Fibroblast of the aortic adventitia (primary cell): ENCODE measurements around the gene PRC1. TPM values are rescaled to one million over a fixed set of nuclear protein-coding genes. Genes with fewer than 3 reads are reported as not detected.
A peak's percentile ranks its signal among the peaks of the same experiment; 100 is the strongest.

Source experiments
- DNase-seq: peaks from one replicate; pipeline ENCODE4 v3.0.0-alpha.2; 2010; ENCODE audit warnings: low read depth
- H3K4me3 ChIP-seq: 2 replicates; pipeline ENCODE4 v1.5.1; 2011; ENCODE audit warnings: low read depth, mild to moderate bottlenecking, control low read depth, low read length, moderate library complexity
- total RNA-seq: library from RNA; depleted of rRNA; stranded (reverse); fragments of >200 nt; gene quantifications from 2 replicates; pipeline ENCODE4 v1.2.3, GENCODE V29; 2012; ENCODE audit warnings: low replicate concordance
- TF ChIP-seq, protein P1 (sequence below): IDR thresholded peaks from 2 replicates; pipeline ENCODE4 v1.5.1; 2011; ENCODE audit warnings: mild to moderate bottlenecking, low read length, control low read depth, inconsistent platforms; ENCODE audit not compliant: insufficient read depth

PRC1 gene, protein sequence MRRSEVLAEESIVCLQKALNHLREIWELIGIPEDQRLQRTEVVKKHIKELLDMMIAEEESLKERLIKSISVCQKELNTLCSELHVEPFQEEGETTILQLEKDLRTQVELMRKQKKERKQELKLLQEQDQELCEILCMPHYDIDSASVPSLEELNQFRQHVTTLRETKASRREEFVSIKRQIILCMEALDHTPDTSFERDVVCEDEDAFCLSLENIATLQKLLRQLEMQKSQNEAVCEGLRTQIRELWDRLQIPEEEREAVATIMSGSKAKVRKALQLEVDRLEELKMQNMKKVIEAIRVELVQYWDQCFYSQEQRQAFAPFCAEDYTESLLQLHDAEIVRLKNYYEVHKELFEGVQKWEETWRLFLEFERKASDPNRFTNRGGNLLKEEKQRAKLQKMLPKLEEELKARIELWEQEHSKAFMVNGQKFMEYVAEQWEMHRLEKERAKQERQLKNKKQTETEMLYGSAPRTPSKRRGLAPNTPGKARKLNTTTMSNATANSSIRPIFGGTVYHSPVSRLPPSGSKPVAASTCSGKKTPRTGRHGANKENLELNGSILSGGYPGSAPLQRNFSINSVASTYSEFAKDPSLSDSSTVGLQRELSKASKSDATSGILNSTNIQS
- 10.7 and 109 TPM in 2 replicates for total RNA-seq

DNA sequence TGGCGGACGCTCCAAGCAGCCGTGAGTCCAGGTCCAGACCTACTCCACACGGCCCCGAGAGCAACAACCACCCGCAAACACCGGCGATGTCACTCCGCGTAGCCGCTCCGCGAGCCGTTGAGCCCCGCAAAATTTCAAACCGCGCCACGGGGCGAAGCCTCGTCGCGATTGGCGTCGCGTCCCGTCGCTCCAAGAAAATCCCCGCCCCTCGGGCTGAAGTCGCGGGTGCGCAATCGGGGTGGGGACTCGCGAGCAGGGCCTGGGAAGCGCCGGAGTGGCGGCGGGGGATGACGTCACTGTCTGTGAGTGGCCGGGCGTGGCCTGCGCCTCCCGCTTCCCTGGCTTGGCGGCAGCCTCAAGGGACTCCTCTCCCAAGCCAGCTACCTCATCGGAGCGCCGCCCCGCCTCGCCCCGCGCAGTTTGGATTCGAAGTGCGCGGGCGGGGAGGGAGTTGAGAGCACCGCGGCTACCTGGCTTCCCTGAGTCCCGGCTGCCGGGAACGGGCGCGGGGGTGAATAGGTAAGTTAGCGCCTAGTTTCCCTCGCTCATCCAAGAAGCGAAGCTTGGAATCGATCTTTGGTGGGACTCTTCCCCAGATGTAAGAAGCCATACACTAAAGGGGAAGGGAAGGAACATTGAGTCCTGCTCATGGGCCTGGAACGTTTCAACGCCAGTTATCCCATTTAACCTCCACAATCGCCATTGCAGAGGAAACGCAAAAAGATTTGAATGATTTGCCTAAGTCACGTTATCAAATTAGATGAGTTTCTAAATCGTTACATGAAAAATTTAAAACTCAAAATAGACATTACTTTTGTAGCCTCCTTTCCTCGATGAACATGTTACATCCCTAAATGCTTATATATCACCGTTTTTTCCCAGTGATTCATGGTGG is at the start of gene PRC1:
Gene PRC1, minus strand, starts transcription at position 119 of the 895 bp plus-strand sequence. Its CDS starts 118 bp downstream, at position 1.
- TF ChIP-seq, protein P1, sequence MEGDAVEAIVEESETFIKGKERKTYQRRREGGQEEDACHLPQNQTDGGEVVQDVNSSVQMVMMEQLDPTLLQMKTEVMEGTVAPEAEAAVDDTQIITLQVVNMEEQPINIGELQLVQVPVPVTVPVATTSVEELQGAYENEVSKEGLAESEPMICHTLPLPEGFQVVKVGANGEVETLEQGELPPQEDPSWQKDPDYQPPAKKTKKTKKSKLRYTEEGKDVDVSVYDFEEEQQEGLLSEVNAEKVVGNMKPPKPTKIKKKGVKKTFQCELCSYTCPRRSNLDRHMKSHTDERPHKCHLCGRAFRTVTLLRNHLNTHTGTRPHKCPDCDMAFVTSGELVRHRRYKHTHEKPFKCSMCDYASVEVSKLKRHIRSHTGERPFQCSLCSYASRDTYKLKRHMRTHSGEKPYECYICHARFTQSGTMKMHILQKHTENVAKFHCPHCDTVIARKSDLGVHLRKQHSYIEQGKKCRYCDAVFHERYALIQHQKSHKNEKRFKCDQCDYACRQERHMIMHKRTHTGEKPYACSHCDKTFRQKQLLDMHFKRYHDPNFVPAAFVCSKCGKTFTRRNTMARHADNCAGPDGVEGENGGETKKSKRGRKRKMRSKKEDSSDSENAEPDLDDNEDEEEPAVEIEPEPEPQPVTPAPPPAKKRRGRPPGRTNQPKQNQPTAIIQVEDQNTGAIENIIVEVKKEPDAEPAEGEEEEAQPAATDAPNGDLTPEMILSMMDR = no peak
- H3K4me3 ChIP-seq = peak within 1 kb of the TSS; percentile 94
- DNase-seq = peak; percentile 96

DNA sequence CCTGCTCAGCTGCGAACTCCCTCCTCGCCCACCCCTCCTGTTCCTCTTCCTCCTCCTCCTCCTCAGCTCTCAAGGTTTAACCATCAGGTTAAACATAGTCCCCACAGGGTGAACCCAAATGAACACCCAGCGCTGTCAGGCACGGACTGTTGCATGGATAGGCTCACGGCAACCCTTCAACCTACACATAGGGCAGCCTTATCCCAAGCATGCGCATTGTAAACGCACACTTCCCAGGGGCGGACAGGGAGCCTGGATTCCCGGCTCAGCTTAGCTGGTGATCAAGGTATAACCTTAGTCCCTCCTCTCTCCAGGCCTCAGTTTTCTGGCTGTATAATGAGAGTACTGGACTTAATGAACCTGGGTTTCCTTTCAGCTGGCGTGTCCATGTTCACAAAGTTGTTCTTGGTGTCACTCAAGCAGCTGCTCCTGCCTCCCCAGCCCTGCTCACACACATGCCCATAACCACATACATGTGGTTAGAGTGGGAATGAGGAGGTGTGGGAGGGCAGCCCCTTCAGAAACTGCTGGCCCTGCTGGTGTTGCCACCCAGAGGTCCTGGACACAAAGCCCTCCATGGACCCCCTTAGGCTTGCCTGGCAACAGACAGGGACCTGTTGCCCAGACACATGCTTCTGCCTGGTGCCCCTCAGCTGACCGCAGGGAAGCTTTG is 49.0 kb upstream of the PRC1 start:
- TF ChIP-seq, protein P1 = no peak
- H3K4me3 ChIP-seq = no peak overlapping the region
- no peak for DNase-seq

DNA sequence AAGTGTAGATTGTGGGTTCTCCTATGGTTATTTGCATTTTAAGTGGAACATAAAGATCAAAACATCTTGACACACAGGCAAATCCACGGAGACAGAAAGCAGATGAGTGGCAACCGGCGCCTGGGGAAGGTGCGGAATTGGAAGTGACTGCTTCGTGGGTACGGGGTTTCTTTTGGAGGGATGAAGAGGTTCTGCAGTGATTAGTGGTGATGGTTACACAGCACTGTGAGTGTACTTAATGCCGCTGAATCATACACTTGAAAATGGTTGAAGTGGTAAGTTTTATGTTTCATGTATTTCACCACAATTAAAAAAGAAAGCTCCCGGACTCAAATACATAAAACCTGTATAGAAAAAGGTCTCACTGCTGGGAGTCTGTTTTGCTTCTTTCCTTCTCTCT is 46.5 kb upstream of the PRC1 start:
- no peak overlapping the region for H3K4me3 ChIP-seq
- TF ChIP-seq, protein P1 = no peak
- no peak for DNase-seq

DNA sequence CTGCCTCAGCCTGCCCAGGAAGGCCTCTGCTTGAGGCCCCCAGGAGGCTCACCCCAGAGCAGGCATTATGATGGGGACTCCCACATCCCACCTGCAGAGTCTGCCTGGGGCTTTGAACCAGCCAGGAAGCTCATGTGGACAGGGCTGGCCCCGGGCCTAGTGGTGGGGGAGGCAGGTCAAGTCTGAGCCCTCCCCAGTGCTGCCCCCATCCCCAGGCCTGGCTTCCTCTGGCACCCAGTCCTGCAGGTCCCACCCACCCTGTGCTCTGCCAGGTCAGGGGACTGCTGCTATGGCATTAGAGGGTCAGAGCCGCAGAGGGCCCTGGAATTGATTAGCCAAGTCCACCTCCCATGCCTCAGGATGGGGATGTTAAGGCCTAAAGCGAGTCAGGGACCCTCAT is 45.7 kb upstream of the PRC1 start:
- no peak for DNase-seq
- H3K4me3 ChIP-seq = no peak overlapping the region
- TF ChIP-seq, protein P1 = no peak

DNA sequence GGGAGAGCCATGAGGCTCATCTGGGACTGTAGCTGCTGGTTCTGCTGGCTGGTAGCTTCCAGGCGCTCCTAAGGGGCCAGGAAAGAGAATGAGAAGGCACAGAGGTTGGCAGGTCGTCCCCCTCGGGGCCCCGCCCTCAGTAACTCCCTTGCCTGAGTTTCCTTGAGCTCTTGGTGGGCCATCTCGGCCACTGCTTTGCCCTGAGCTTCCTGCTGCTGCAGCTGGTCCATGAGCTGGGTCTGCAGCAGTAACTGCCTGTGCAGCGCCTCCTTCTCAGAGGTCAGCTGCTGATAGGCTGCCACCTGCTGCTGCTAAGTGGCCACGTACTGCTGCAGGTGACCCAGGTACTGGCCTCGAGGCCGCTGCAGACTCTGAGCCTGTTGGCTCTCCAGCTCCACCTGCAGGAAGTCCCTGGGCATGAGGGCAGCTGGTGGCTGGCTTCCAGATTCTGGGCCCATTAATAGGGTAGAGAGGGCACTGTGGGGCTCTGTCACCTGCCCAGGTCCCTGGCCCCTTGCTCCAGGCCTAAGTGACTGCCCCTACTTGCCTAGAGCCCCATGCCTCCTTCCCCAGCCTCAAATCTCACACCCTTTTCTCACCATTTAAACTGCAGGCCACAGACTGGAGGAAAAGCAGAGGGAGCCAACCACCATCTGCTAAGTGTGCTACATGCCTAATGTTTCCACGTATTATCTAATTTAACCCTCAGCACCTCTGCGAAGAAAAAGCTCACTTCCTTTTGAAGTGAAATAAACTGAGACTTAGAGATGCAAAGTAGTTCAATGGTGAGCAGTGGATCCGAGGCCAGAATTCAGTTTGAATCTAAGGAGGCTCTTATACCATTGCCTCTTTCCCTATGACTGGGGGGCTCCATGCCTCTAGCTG is 38.8 kb upstream of the PRC1 start:
- TF ChIP-seq, protein P1 = peak; percentile 58
- no peak overlapping the region for H3K4me3 ChIP-seq
- peak; percentile 7 for DNase-seq
